ENCODE measurements around the gene ADAMTS12. TPM values are rescaled to one million over a fixed set of nuclear protein-coding genes. Genes with fewer than 3 reads are reported as not detected.

Gene ADAMTS12
- total RNA-seq, 1 experiment from 2014 or later, result 0.05 TPM

GRCh38 chr5:33816791-33817190 lies 75.0 kb downstream of the ADAMTS12 start:
- ATAC-seq (no peak), DNase-seq (ENCODE audit: low read depth, low spot score) (no peak)
- ChIA-PET CTCF (no interaction called here), RAD21 (ENCODE audit: low non-redundant PET in 1 of 2, low total read pairs in 2 of 2, uncharacterized antibody in 2 of 2, unreplicated experiment in 2 of 2) (no interaction called here), POLR2A (no interaction called here)
- intact Hi-C loops (cut with micrococcal nuclease), result no loop called here
- no peak overlapping the region for H2AFZ ChIP-seq (ENCODE audit: low read depth, low read length, poor library complexity, severe bottlenecking)
- no peak overlapping the region for H3K9ac ChIP-seq (ENCODE audit: low read length)
- no peaks in the 10 kb centered on the region; a peak in 1 of 4 replicates for H3K4me1 ChIP-seq (ENCODE audit: control insufficient read depth in 1 of 2, insufficient read depth in 2 of 2, low read length in 2 of 2)
- TF ChIP-seq, protein P1, sequence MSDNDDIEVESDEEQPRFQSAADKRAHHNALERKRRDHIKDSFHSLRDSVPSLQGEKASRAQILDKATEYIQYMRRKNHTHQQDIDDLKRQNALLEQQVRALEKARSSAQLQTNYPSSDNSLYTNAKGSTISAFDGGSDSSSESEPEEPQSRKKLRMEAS (IDR thresholded peaks at IDR 0.05), result no peak
- no peak for TF ChIP-seq ZFX (IDR thresholded peaks at IDR 0.05)
- no peak for TF ChIP-seq EGR1 (IDR thresholded peaks at IDR 0.05; ENCODE audit: low read depth)
- no peak overlapping the region for H3K4me2 ChIP-seq (ENCODE audit: low read length)
- H3K27me3 ChIP-seq (ENCODE audit: insufficient read depth, low read length), result peaks cover 11% of the 10 kb centered on the region; the same call in 1 of the 2 replicates
- no TSS peak for BruUV-seq (replicated peaks)
- no peaks in the 10 kb centered on the region for H3K36me3 ChIP-seq (ENCODE audit: control insufficient read depth in 1 of 2, insufficient read depth in 2 of 2, low read length in 2 of 2)
- no peaks in the 10 kb centered on the region for H3K9me2 ChIP-seq (ENCODE audit: insufficient read depth)
- no peak overlapping the region for H3K27ac ChIP-seq (ENCODE audit: low read depth, low read length)
- H3K9me3 ChIP-seq (ENCODE audit: control insufficient read depth in 1 of 2, insufficient read depth in 1 of 2, low read depth in 1 of 2, low read length in 2 of 2), result no peaks in the 10 kb centered on the region
- no peak overlapping the region for H3K4me3 ChIP-seq (replicated peaks in 1 of 2; ENCODE audit: low read depth in 1 of 2, low read length in 2 of 2)
- no peaks in the 10 kb centered on the region for H4K20me1 ChIP-seq (ENCODE audit: insufficient read depth)
- no peaks in the 10 kb centered on the region for H3K79me2 ChIP-seq (ENCODE audit: insufficient read depth, low read length)

GRCh38 chr5:33812746-33813145 lies 79.0 kb downstream of the ADAMTS12 start:
- POLR2A ChIA-PET, result no interaction called here
- Histone ChIP-seq H3K27ac (ENCODE audit: low read depth, low read length) (no peak overlapping the region), H4K20me1 (ENCODE audit: insufficient read depth) (no peaks in the 10 kb centered on the region), H3K9me2 (ENCODE audit: insufficient read depth) (no peaks in the 10 kb centered on the region), H3K4me1 (ENCODE audit: control insufficient read depth in 1 of 2, insufficient read depth in 2 of 2, low read length in 2 of 2) (no peaks in the 10 kb centered on the region; a peak in 1 of 4 replicates), H3K27me3 (ENCODE audit: insufficient read depth, low read length) (peaks cover 17% of the 10 kb centered on the region; the same call in 1 of the 2 replicates), H3K4me2 (ENCODE audit: low read length) (no peak overlapping the region), H3K36me3 (ENCODE audit: control insufficient read depth in 1 of 2, insufficient read depth in 2 of 2, low read length in 2 of 2) (no peaks in the 10 kb centered on the region), H3K9ac (ENCODE audit: low read length) (no peak overlapping the region), H2AFZ (ENCODE audit: low read depth, low read length, poor library complexity, severe bottlenecking) (no peak overlapping the region), H3K9me3 (ENCODE audit: control insufficient read depth in 1 of 2, insufficient read depth in 1 of 2, low read depth in 1 of 2, low read length in 2 of 2) (no peaks in the 10 kb centered on the region), H3K79me2 (ENCODE audit: insufficient read depth, low read length) (no peaks in the 10 kb centered on the region), H3K4me3 (replicated peaks in 1 of 2; ENCODE audit: low read depth in 1 of 2, low read length in 2 of 2) (no peak overlapping the region)
- BruUV-seq (replicated peaks), result no TSS peak
- intact Hi-C loops (cut with micrococcal nuclease), result no loop called here
- ATAC-seq, result no peak
- RAD21 ChIA-PET (ENCODE audit: low non-redundant PET in 1 of 2, low total read pairs in 2 of 2, uncharacterized antibody in 2 of 2, unreplicated experiment in 2 of 2), result no interaction called here
- CTCF ChIA-PET, result no interaction called here
- no peak for DNase-seq (ENCODE audit: low read depth, low spot score)
- no peak for TF ChIP-seq RAD21 (IDR thresholded peaks at IDR 0.05; ENCODE audit: low read depth)
- no peak for TF ChIP-seq ZFX (IDR thresholded peaks at IDR 0.05)
- no peak for TF ChIP-seq SIN3A (IDR thresholded peaks at IDR 0.05; ENCODE audit: low read depth)
- no peak for TF ChIP-seq TCF7L2 (IDR thresholded peaks at IDR 0.05; ENCODE audit: borderline replicate concordance, extremely low read depth, insufficient read depth, insufficient read length)

Data from HCT116 (cell line).